VCaP (cell line): ENCODE data around the gene GALNT11.

ENCODE experiments used
- H3K27ac ChIP-seq: fragments of 450-650 bp; 2 replicates; pipeline ENCODE4 v1.5.1; 2017
- CTCF ChIP-seq: fragments of 450-650 bp; conservative IDR thresholded peaks from 2 replicates; pipeline ENCODE4 v1.5.1; 2017; ENCODE audit warnings: mild to moderate bottlenecking, moderate library complexity

Gene GALNT11

GRCh38 chr7:152149363-152149762, 123.9 kb downstream of the GALNT11 start:
- no peak overlapping the region; the same call in 1 of the 2 replicates for H3K27ac ChIP-seq
- no peak for TF ChIP-seq CTCF

GRCh38 chr7:152152267-152152666, 126.8 kb downstream of the GALNT11 start:
- TF ChIP-seq CTCF: no peak

GRCh38 chr7:152158801-152159587, 133.5 kb downstream of the GALNT11 start:
- TF ChIP-seq CTCF: no peak
- no peak overlapping the region for H3K27ac ChIP-seq

More at GRCh38 chr7:152152267-152152666, 126.8 kb downstream of the GALNT11 start:
- no peak overlapping the region for H3K27ac ChIP-seq

- H3K27ac ChIP-seq: no peak overlapping the region
- no peak for TF ChIP-seq CTCF
Measured at GRCh38 chr7:152161171-152161570, 135.7 kb downstream of the GALNT11 start.

- TF ChIP-seq CTCF: no peak
- H3K27ac ChIP-seq: peak overlapping the region; percentile 37
Measured at GRCh38 chr7:152162287-152162686, 136.8 kb downstream of the GALNT11 start.
